Tibial artery (tissue), 4 donors: ENCODE data around the gene HEBP1.

Experiments used
- DNase-seq, 2 donors: peaks; one replicate each; pipeline ENCODE4 v3.0.0-alpha.2; 2019
- H3K27ac ChIP-seq, 2 donors: fragments of 200-600 bp; sonication (generic) in 1 of 2; 1 replicate in 1 of 2; 2 replicates in 1 of 2; pipeline ENCODE4 v1.5.1; 2018 to 2019; ENCODE audit warnings: mild to moderate bottlenecking in 1 of 2
- H3K27me3 ChIP-seq, 2 donors: fragments of 200-600 bp; sonication (generic) in 1 of 2; one replicate each; pipeline versions ENCODE4 v1.5.1 to v1.6.0; 2016 to 2019
- H3K36me3 ChIP-seq, 3 donors: fragments of 200-600 bp; sonication (generic) in 2 of 3; one replicate each; pipeline ENCODE4 v1.5.1; 2016 to 2019; ENCODE audit warnings: mild to moderate bottlenecking in 2 of 3
- H3K4me1 ChIP-seq, 4 donors: fragments of 200-600 bp; sonication (generic) in 2 of 4; 1 replicate in 3 of 4; 2 replicates in 1 of 4; pipeline ENCODE4 v1.5.1; 2016 to 2019
- H3K4me3 ChIP-seq, 2 donors: fragments of 200-600 bp; sonication (generic) in 1 of 2; 1 replicate in 1 of 2; 2 replicates in 1 of 2; pipeline ENCODE4 v1.5.1; 2018 to 2019; ENCODE audit warnings: mild to moderate bottlenecking in 2 of 2
- H3K9me3 ChIP-seq, 3 donors: fragments of 200-600 bp; sonication (generic) in 1 of 3; one replicate each; pipeline ENCODE4 v1.5.1; 2016 to 2019
- intact Hi-C: fragments of 100-400 bp; cut with DNase I; formaldehyde crosslinking; loops from one replicate; pipeline ENCODE4 v1.15.0; 2023; ENCODE audit warnings: low total_unique reads
- TF ChIP-seq, protein P1 (sequence below), 2 experiments: fragments of 200-600 bp in 1 of 2; fragments of 450-650 bp in 1 of 2; IDR thresholded peaks; one replicate each; pipeline ENCODE4 v1.5.1; 2017 to 2019; ENCODE audit warnings: antibody characterized with exemption in 2 of 2, mild to moderate bottlenecking in 1 of 2, moderate library complexity in 1 of 2

HEBP1 gene

DNA sequence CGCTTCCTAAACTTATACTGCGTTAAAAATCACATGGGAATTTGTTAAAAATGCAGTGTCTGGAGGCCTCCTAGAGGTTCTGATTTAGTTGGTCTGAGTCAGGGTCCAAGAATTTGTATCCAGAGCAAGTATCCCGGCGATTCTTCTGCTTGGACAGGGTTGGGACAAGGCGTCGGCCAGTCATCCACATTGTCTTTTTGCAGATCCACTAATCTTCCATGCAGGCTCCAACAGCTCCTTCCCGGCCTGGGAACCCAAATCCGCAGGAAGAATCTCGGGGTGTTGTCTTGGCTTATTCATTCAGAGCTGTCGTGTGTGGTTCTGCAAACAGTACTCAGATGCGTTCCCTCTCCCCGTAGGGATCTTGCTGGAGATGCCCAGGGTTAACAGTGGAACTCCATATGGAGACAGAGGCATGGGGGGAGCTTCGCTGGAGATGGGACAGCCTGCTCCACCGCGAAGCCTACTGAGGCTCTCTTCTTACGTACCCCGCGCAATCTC is 73.4 kb downstream of the HEBP1 start:
- H3K27ac ChIP-seq = peak overlapping the region in 1 of 2 donors; percentile 40
- no peaks in the 10 kb centered on the region for H3K27me3 ChIP-seq
- no peaks in the 10 kb centered on the region for H3K36me3 ChIP-seq
- no peak for DNase-seq
- intact Hi-C loops = no loop called here
- TF ChIP-seq, protein P1, sequence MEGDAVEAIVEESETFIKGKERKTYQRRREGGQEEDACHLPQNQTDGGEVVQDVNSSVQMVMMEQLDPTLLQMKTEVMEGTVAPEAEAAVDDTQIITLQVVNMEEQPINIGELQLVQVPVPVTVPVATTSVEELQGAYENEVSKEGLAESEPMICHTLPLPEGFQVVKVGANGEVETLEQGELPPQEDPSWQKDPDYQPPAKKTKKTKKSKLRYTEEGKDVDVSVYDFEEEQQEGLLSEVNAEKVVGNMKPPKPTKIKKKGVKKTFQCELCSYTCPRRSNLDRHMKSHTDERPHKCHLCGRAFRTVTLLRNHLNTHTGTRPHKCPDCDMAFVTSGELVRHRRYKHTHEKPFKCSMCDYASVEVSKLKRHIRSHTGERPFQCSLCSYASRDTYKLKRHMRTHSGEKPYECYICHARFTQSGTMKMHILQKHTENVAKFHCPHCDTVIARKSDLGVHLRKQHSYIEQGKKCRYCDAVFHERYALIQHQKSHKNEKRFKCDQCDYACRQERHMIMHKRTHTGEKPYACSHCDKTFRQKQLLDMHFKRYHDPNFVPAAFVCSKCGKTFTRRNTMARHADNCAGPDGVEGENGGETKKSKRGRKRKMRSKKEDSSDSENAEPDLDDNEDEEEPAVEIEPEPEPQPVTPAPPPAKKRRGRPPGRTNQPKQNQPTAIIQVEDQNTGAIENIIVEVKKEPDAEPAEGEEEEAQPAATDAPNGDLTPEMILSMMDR (IDR thresholded peaks at IDR 0.05) = no peak
- no peak overlapping the region for H3K4me3 ChIP-seq
- peaks cover 0 to 11% (median 0%) of the 10 kb centered on the region in 4 donors for H3K4me1 ChIP-seq
- H3K9me3 ChIP-seq = no peaks in the 10 kb centered on the region

DNA sequence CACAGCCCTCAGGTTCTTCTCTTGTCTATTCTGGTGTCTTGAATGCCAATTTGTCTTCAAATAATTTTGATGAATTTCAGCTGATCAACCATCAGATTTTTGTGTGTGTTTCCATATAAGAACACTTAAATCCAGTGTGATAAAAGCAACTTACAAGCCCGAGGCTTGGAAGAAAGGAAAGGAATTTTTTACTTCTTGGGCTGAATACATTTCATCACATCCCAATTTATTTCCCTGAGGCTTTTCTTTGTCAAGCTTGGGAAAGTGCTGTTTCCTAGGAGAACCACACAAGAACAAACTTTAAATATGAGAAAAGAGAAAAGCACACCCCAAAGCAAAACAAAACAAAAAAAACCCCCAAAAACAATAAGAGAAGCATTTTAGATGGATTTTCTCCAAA is 74.7 kb downstream of the HEBP1 start:
- Histone ChIP-seq H3K27me3 (no peaks in the 10 kb centered on the region), H3K27ac (peak overlapping the region in 1 of 2 donors; percentile 13), H3K36me3 (no peaks in the 10 kb centered on the region), H3K4me1 (peaks cover 0 to 11% (median 0%) of the 10 kb centered on the region in 4 donors), H3K9me3 (no peaks in the 10 kb centered on the region), H3K4me3 (no peak overlapping the region)
- TF ChIP-seq, protein P1 (IDR thresholded peaks at IDR 0.05) = no peak
- no peak for DNase-seq
- intact Hi-C loops = no loop called here
